GM06990 (cell line): ENCODE measurements around the gene KRTAP10-11.
"Not testable (repeated sequence)": the region's sequence is repeated elsewhere in the genome, so short reads cannot be mapped to it uniquely, and the experiment has no call there.

ENCODE experiments used
- DNase-seq: peaks from one replicate; pipeline ENCODE4 v3.0.0-alpha.2; 2011; ENCODE audit not compliant: insufficient read length; ENCODE audit errors: extremely low read depth
- H3K27me3 ChIP-seq: replicated peaks from 2 replicates; pipeline ENCODE4 v1.6.0; 2011; ENCODE audit warnings: low read length; ENCODE audit not compliant: control insufficient read depth, insufficient read depth
- H3K36me3 ChIP-seq: 2 replicates; pipeline ENCODE4 v1.5.1; 2011; ENCODE audit warnings: low read length; ENCODE audit not compliant: control insufficient read depth, insufficient read depth
- H3K4me3 ChIP-seq: replicated peaks from 2 replicates; pipeline ENCODE4 v1.5.1; 2011; ENCODE audit warnings: low read depth, mild to moderate bottlenecking, control low read depth, low read length
- TF ChIP-seq, protein P1 (sequence below): IDR thresholded peaks from 2 replicates; pipeline ENCODE4 v1.5.1; 2011; ENCODE audit warnings: low read length, control low read depth, mild to moderate bottlenecking, inconsistent platforms; ENCODE audit not compliant: insufficient read depth, poor library complexity, severe bottlenecking

The KRTAP10-11 gene

DNA sequence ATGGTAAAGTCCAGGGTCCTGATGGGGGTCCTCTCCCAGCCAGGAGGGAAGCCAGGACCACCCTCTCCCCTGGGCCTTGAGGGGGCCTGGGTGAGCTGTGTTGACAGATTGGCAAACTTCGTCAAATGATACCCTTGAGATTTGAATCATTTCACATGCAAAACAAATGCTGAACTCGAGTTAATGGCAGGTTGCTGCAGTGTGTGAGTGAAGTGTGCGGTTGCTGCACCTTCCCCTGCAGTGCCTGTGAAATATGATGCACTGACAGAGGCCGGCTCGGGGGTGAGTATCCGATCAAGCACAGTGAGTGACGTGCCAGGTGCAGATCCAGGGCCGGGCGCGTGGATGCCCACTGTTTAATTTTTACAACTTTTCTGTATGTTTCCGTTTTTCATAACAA lies 41.5 kb downstream of the KRTAP10-11 start:
- Histone ChIP-seq H3K36me3 (no peaks in the 10 kb centered on the region), H3K27me3 (no peaks in the 10 kb centered on the region; the same call in 1 of the 2 replicates)

DNA sequence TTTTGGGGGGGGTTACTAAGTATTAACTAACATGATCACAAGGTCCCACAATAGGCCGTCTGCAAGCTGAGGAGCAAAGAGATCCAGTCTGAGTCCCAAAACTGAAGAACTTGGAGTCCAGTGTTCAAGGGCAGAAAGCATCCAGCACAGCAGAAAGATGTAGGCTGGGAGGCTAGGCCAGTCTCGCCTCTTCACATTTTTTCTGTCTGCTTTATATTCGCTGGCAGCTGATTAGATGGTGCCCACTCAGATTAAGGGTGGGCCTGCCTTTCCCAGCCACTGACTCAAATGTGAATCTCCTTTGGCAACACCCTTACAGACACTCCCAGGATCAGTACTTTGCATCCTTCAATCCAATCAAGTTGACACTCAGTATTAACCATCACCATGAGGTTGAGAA lies 43.5 kb downstream of the KRTAP10-11 start:
- not testable (repeated sequence) for H3K36me3 ChIP-seq, DNase-seq, H3K27me3 ChIP-seq, H3K4me3 ChIP-seq

More for the DNA sequence above, 41.5 kb downstream of the KRTAP10-11 start:
- H3K4me3 ChIP-seq, result no peak overlapping the region
- TF ChIP-seq, protein P1, sequence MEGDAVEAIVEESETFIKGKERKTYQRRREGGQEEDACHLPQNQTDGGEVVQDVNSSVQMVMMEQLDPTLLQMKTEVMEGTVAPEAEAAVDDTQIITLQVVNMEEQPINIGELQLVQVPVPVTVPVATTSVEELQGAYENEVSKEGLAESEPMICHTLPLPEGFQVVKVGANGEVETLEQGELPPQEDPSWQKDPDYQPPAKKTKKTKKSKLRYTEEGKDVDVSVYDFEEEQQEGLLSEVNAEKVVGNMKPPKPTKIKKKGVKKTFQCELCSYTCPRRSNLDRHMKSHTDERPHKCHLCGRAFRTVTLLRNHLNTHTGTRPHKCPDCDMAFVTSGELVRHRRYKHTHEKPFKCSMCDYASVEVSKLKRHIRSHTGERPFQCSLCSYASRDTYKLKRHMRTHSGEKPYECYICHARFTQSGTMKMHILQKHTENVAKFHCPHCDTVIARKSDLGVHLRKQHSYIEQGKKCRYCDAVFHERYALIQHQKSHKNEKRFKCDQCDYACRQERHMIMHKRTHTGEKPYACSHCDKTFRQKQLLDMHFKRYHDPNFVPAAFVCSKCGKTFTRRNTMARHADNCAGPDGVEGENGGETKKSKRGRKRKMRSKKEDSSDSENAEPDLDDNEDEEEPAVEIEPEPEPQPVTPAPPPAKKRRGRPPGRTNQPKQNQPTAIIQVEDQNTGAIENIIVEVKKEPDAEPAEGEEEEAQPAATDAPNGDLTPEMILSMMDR, result no peak
- no peak for DNase-seq

DNA sequence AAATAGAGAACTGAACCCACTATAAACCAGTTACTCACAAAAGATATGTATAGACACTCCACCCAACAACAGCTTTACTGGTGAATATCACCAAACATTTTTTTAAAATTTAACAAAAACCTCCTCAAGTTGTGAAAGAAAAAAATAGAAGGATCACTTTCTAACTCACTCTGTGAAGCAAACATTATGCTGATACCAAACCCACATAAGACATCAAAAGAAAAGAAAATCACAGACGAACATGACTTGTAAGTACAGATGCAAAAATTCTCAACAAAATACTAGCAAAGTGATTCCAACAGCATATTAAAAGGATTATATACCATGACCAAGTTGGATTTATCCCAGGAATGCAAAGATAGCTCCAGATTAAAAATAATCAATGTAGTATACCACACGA lies 45.5 kb downstream of the KRTAP10-11 start:
- no peaks in the 10 kb centered on the region for H3K36me3 ChIP-seq
- H3K27me3 ChIP-seq, result no peaks in the 10 kb centered on the region; the same call in 1 of the 2 replicates
- no peak for DNase-seq
- TF ChIP-seq, protein P1, result no peak
- H3K4me3 ChIP-seq, result no peak overlapping the region

DNA sequence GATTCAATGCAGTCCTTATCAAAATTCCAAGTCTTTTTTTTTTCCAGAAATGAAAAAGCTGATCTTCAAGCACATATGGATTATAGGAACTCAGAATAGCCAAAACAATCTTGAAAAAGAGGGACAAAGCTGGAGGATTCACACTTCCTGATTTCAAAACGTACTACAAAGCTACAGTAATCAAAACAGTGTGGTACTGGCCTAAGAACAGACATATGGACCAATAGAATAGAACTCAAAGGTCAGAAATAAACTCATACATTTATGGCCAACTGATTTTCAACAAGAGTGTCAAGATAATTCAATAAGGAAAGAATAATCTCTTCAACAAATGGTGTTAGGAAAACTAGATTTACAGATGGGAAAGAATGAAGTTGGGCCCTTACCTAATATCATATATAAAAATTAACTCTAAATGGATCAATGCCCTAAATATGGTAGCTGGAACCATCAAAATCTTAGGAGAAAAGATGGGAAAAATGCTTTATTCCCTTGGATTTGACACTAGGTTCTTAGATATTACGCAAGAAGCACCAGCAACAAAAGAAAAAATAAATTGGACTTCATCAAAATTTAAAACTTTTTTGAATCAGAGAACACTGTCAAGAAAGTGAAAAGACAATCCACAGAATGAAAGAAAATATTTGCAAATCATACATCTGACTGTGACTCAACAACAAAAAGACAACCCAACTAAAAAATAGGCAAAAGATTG lies 46.7 kb downstream of the KRTAP10-11 start:
- Histone ChIP-seq H3K4me3 (no peak overlapping the region), H3K27me3 (no peaks in the 10 kb centered on the region; the same call in 1 of the 2 replicates), H3K36me3 (no peaks in the 10 kb centered on the region)
- TF ChIP-seq, protein P1, result no peak
- DNase-seq, result no peak

DNA sequence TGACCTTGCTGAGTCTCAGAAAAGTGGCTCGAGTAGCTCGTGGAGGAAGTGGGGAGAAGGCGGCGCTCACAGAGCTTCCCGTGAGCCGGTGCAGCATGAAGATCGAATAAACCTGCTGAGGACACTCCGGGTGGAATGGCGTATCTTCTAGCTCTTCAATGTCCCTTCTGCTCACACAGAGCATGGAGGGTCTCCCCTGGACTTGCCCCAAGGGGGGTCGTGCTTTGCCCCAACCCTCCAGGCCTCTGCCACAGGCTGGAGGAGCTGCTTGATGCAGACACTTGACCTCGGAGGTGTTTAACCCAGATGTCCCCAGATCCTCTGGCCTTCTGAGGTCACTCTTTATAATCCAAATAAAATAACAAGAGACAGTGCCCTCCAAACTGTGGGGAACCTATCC lies 48.6 kb downstream of the KRTAP10-11 start:
- no peak overlapping the region for H3K4me3 ChIP-seq
- DNase-seq, result no peak
- TF ChIP-seq, protein P1, result no peak
- no peaks in the 10 kb centered on the region; the same call in 1 of the 2 replicates for H3K27me3 ChIP-seq
- no peaks in the 10 kb centered on the region for H3K36me3 ChIP-seq

DNA sequence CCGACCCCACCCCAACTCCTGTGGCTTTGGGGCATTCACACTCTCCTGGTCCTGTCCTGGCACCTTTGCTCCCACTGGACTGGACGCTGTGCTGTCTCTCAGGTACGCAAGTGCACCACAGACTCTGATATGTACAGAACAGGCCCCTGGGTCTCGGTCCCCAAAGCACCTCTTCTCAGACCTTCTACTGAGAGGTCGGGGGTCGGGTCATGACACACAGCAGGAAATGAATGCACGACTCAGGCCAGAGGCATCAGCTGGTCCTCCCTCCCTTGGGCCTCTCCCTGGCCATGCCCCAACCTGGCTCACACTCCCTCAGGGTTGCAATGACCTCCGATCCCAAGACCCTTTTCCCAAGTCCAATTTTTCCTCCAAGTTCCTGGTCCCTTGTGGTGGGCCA lies 49.0 kb downstream of the KRTAP10-11 start:
- TF ChIP-seq, protein P1, result no peak
- Histone ChIP-seq H3K36me3 (no peaks in the 10 kb centered on the region), H3K27me3 (peaks cover 2% of the 10 kb centered on the region; the same call in 1 of the 2 replicates), H3K4me3 (no peak overlapping the region)
- DNase-seq, result no peak
